Activated naive CD8-positive, alpha-beta T cell treated with anti-CD3 and anti-CD28 coated beads, Interleukin-2, amount 10 ng/mL, durations not matched to agents 7 days and 5 days (primary cell): ENCODE data around the gene LIG3. TPM values are rescaled to one million over a fixed set of nuclear protein-coding genes. Genes with fewer than 3 reads are reported as not detected.

ENCODE experiments used
- ATAC-seq: fragments of 150-1000 bp; cut with Tn5 transposase; one replicate; pipeline ENCODE4 v1.10.0; 2021; ENCODE audit warnings: low read depth, moderate library complexity
- POLR2A ChIA-PET: fragments of 350-600 bp; sonication (Branson Sonifier 250); formaldehyde crosslinking; loops from one replicate; lab custom pipeline; 2021; ENCODE audit warnings: antibody characterized with exemption; lab: Charles Lee
- DNase-seq: peaks from one replicate; pipeline ENCODE4 v3.0.0; 2021
- H3K27ac Mint-ChIP-seq: one replicate; pipeline ENCODE4 v1.8.0; 2022; ENCODE audit warnings: mild to moderate bottlenecking, mixed read lengths
- H3K27me3 Mint-ChIP-seq: one replicate; pipeline ENCODE4 v1.8.0; 2022; ENCODE audit warnings: mild to moderate bottlenecking, moderate library complexity, mixed read lengths
- H3K36me3 Mint-ChIP-seq: one replicate; pipeline ENCODE4 v1.8.0; 2021; ENCODE audit warnings: mild to moderate bottlenecking, mixed read lengths
- H3K4me1 Mint-ChIP-seq: one replicate; pipeline ENCODE4 v1.8.0; 2021; ENCODE audit warnings: mixed read lengths
- H3K4me3 Mint-ChIP-seq: one replicate; pipeline ENCODE4 v1.8.0; 2022; ENCODE audit warnings: mild to moderate bottlenecking, moderate library complexity, mixed read lengths
- H3K9me3 Mint-ChIP-seq: one replicate; pipeline ENCODE4 v1.8.0; 2021; ENCODE audit warnings: mixed read lengths
- total RNA-seq, 2 experiments: library from RNA; stranded (reverse); gene quantifications; one replicate each; pipeline ENCODE4 v1.2.3, GENCODE V29; 2021

Gene LIG3
- total RNA-seq, 2 experiments from 2014 or later: 39.7 to 40.3 TPM

DNA sequence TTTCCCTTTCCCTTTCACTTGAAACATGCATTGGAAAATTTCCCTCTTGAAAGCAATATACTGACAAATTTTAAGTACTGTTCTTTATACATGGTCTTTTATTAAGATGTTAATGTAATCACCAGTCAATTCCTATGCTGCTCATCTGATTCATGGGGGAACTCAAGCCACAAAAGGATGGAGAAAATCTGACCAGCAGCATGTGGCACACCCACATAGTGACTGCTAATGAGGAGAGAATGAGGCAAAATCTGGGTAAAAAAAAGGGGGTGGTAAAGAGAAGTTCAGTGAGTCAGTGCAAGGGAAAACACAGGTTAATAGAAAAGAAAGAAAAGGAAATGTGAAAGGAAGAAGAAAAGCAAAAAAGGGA, 71.9 kb downstream of the LIG3 start:
- peak overlapping the region; percentile 52 for H3K4me3 Mint-ChIP-seq
- no peak for ATAC-seq

DNA sequence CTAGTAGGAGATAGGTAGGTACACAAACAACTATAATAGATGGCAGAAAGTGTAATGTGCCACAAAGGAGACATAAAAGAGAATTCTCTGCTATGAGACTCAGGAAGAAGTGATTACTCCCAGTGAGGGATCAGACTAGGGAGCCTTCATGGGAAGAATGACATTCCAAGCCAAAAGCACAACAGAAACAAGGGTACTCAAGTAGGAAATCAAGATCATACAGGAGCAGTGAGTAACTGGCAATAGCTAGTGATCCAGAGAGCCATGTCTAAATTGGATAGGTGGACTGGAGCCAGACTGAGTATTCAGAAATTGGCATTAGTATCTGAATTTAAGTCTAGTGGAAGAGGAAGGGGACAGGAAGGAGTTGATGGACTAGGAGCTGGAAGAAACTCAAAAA, 72.5 kb downstream of the LIG3 start:
- Mint-ChIP-seq H3K27me3 (no peaks in the 10 kb centered on the region), H3K4me1 (peaks cover 24% of the 10 kb centered on the region), H3K27ac (no peak overlapping the region), H3K4me3 (no peak overlapping the region), H3K36me3 (peaks cover 9% of the 10 kb centered on the region), H3K9me3 (no peaks in the 10 kb centered on the region)
- POLR2A ChIA-PET: no interaction called here
- DNase-seq (no peak), ATAC-seq (no peak)

More for the DNA sequence above, 71.9 kb downstream of the LIG3 start:
- no peaks in the 10 kb centered on the region for H3K27me3 Mint-ChIP-seq
- no peaks in the 10 kb centered on the region for H3K9me3 Mint-ChIP-seq
- H3K4me1 Mint-ChIP-seq: peaks cover 24% of the 10 kb centered on the region
- POLR2A ChIA-PET: interaction anchor here (0.7 to 2.4 kb wide), 3 partner anchors 12 to 29 kb away, joined by 3 to 14 read pairs (median 11); partner anchors contain the start of gene RFFL
- peaks cover 6% of the 10 kb centered on the region for H3K36me3 Mint-ChIP-seq
- peak overlapping the region; percentile 82 for H3K27ac Mint-ChIP-seq
- DNase-seq: no peak

DNA sequence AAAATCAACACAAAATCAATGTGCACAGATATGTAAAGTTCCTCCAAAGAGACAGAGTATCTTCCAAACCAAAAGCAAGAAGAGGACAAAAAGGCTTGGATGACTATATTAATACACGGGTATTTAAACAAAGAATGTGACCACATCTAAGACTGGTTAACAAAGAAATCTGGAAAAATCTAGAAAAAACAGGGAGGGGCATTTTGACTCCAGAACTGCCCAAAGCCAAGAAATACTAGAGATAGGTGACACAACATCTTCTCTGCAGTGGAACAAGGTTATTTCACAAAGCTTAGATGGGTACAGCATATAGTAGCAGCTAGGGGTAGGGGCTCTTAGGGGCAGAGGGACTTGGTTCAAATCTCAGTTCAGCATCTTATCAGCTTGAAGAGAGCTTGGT, 72.9 kb downstream of the LIG3 start:
- no peaks in the 10 kb centered on the region for H3K27me3 Mint-ChIP-seq
- H3K36me3 Mint-ChIP-seq: peaks cover 9% of the 10 kb centered on the region
- no peak overlapping the region for H3K4me3 Mint-ChIP-seq
- no peak overlapping the region for H3K27ac Mint-ChIP-seq
- POLR2A ChIA-PET: no interaction called here
- DNase-seq (no peak), ATAC-seq (no peak)
- H3K4me1 Mint-ChIP-seq: peaks cover 24% of the 10 kb centered on the region
- no peaks in the 10 kb centered on the region for H3K9me3 Mint-ChIP-seq

DNA sequence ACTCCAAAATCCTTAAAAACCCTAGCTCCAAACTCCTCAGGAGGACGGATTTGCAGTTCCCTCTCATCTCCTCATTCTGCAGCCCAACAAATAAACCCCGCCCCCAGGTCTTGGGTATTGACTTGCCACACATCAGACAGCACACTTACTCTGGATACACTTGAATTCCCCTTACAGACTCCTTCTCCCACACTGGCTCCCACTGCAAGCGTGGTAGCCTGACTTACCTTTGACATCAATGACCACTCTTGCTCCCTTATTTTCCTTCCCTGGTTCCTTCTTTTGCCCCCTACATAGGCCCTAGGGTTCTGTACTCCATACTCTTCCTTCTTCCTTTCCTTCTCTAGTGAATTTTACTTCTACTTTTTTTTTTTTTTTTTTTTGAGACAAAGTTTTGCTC, 75.7 kb downstream of the LIG3 start:
- no peaks in the 10 kb centered on the region for H3K27me3 Mint-ChIP-seq
- peaks cover 18% of the 10 kb centered on the region for H3K4me1 Mint-ChIP-seq
- no peak overlapping the region for H3K4me3 Mint-ChIP-seq
- H3K9me3 Mint-ChIP-seq: no peaks in the 10 kb centered on the region
- POLR2A ChIA-PET: no interaction called here
- no peak for ATAC-seq
- H3K36me3 Mint-ChIP-seq: peaks cover 23% of the 10 kb centered on the region
- H3K27ac Mint-ChIP-seq: no peak overlapping the region
- no peak for DNase-seq

DNA sequence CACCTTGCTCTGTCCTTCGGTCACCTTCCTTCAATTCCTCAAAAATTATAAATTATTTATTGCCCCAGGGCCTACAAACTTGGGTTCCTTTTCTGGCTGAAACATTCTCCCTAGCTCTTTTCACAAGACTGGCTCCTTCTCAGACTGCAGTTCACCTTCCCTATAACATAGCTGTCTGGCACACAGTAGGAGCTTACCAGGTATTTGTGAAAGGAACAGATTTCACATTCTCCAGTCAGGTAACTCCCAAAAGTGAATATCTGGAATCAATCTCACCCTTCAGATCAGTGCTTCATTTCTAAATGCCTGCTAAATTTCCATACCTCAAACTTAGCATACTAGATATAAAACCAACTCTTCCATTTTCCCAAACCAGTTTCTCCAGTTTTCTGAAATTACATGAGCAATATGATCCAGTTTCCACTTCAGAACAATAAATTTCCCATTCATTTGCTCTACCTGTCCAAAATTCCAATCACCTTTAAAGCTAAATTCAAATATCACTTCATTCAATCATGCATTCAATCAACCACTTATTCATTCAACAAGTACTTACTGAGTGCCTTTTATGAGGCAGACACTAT, 77.1 kb downstream of the LIG3 start:
- H3K9me3 Mint-ChIP-seq: no peaks in the 10 kb centered on the region
- POLR2A ChIA-PET: interaction anchor here (0.9 kb wide), 1 partner anchor 30 kb away, joined by 3 read pairs; no protein-coding TSS in a partner anchor
- H3K27me3 Mint-ChIP-seq: no peaks in the 10 kb centered on the region
- ATAC-seq (no peak), DNase-seq (no peak)
- peaks cover 27% of the 10 kb centered on the region for H3K36me3 Mint-ChIP-seq
- H3K27ac Mint-ChIP-seq: no peak overlapping the region
- H3K4me3 Mint-ChIP-seq: no peak overlapping the region
- peaks cover 6% of the 10 kb centered on the region for H3K4me1 Mint-ChIP-seq

Other genes with a start within 250 kb of the LIG3 start
- 1 to 10 TPM; 1.4 to 1.5 TPM for gene CCT6B, start 19.1 kb upstream of the LIG3 start, total RNA-seq
- 10 to 100 TPM; 29.5 to 33.4 TPM for gene ZNF830, start 19.0 kb upstream of the LIG3 start, total RNA-seq
- 10 to 100 TPM; 37.4 to 42.3 TPM for gene RFFL, start 83.2 kb downstream of the LIG3 start, total RNA-seq
- 10 to 100 TPM; 27.3 to 33.8 TPM for gene RAD51D, start 139.3 kb downstream of the LIG3 start, total RNA-seq
- not detected for gene FNDC8, start 141.1 kb downstream of the LIG3 start, total RNA-seq
- gene NLE1, start 161.8 kb downstream of the LIG3 start, total RNA-seq: 10 to 100 TPM; 13.4 to 17.4 TPM
- gene UNC45B, start 167.3 kb downstream of the LIG3 start, total RNA-seq: under 1 TPM; 0.14 to 0.20 TPM
- gene SLC35G3, start 213.9 kb downstream of the LIG3 start, total RNA-seq: not detected